ENCODE data around the gene QSOX1.
"Not testable (repeated sequence)": the region's sequence is repeated elsewhere in the genome, so short reads cannot be mapped to it uniquely, and the experiment has no call there.

Gene QSOX1

DNA sequence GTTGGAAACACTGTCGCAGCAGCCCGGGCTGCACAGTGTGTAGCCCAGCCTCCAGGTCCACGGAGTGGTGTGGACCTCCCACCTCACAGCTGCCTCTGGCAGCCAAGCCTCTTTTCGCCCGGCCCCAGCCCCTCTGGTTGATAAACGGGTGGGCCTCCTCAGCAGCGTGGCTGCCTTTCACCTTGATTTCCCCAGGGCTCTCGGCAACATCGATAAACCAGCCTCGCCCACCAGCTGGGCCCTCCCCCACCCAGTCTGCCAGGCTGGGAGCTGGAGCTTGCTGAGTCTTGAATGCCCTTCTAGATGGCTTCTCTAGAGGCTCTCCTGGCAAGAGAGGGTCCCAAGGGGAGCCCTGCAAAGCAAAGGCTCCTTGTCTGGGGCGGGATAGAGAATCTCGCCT is 44.3 kb downstream of the QSOX1 start:
- no peak overlapping the region for H3K4me3 ChIP-seq (ENCODE audit: low read length)
- H3K4me2 ChIP-seq (ENCODE audit: low read length), result no peak overlapping the region
- H4K20me1 ChIP-seq (ENCODE audit: control insufficient read depth, insufficient read depth, low read depth, low read length), result no peaks in the 10 kb centered on the region
- no peaks in the 10 kb centered on the region for H3F3A ChIP-seq (ENCODE audit: control insufficient read depth, insufficient read depth)
- no peaks in the 10 kb centered on the region for H3K9me2 ChIP-seq (replicated peaks; ENCODE audit: control insufficient read depth, low read length)
- no peaks in the 10 kb centered on the region for H3K27me3 ChIP-seq (ENCODE audit: control insufficient read depth, low read length)
- H3K4me1 ChIP-seq (ENCODE audit: control insufficient read depth, low read length), result no peaks in the 10 kb centered on the region
- H3K79me2 ChIP-seq (ENCODE audit: control insufficient read depth, low read length), result no peaks in the 10 kb centered on the region
- no peak overlapping the region for H3K27ac ChIP-seq (ENCODE audit: low read depth, low read length)
- TF ChIP-seq, protein P1, sequence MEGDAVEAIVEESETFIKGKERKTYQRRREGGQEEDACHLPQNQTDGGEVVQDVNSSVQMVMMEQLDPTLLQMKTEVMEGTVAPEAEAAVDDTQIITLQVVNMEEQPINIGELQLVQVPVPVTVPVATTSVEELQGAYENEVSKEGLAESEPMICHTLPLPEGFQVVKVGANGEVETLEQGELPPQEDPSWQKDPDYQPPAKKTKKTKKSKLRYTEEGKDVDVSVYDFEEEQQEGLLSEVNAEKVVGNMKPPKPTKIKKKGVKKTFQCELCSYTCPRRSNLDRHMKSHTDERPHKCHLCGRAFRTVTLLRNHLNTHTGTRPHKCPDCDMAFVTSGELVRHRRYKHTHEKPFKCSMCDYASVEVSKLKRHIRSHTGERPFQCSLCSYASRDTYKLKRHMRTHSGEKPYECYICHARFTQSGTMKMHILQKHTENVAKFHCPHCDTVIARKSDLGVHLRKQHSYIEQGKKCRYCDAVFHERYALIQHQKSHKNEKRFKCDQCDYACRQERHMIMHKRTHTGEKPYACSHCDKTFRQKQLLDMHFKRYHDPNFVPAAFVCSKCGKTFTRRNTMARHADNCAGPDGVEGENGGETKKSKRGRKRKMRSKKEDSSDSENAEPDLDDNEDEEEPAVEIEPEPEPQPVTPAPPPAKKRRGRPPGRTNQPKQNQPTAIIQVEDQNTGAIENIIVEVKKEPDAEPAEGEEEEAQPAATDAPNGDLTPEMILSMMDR (IDR thresholded peaks at IDR 0.05; ENCODE audit: low read depth, low read length, poor library complexity, severe bottlenecking), result no peak
- TF ChIP-seq EZH2phosphoT487 (IDR thresholded peaks at IDR 0.05; ENCODE audit: borderline replicate concordance, low read length), result no peak
- no peaks in the 10 kb centered on the region for H3K36me3 ChIP-seq (ENCODE audit: control insufficient read depth, low read length)
- H3K9me3 ChIP-seq (ENCODE audit: control insufficient read depth, insufficient read depth, low read length), result no peaks in the 10 kb centered on the region

DNA sequence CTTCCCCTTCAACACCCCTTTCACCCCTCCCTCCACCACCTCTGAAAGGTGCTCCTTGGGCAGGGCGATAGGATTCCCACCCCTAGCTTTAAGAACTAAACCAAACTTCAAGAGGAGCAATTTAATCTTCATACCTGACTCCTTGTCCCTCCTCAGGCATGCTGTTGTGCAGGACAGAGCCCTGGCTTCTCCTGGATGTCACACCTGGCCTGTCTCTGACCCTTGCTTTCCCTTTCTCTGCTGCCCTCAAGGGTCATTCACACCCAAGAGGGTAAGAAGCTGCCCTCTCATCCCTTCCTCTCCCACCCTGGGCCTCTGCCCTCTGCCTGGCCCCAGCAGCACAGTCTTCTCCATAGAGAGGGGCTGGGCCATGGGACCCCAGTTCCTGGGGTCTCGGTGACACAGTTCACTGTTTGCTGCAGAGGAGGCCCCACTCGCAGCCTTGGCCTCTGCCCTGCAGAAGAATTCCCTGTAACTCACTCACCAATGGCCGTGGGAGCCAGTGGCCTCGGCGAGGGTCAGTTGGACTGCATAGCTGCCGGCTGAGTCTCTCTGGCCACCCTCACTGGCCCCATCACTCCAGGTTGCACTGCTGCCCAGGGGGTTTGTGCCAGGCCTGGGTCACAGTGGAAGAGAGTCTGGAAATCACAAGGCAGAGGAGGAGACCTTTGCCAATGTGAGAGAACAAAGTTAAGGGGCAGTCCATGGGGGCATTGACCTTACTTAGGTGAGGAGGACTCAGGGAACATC is 47.0 kb downstream of the QSOX1 start:
- H3K36me3 ChIP-seq (ENCODE audit: control insufficient read depth, low read length), result no peaks in the 10 kb centered on the region
- no peaks in the 10 kb centered on the region for H3K27me3 ChIP-seq (ENCODE audit: control insufficient read depth, low read length)
- no peak for TF ChIP-seq EZH2phosphoT487 (IDR thresholded peaks at IDR 0.05; ENCODE audit: borderline replicate concordance, low read length)
- TF ChIP-seq, protein P1 (IDR thresholded peaks at IDR 0.05; ENCODE audit: low read depth, low read length, poor library complexity, severe bottlenecking), result no peak
- H3K9me3 ChIP-seq (ENCODE audit: control insufficient read depth, insufficient read depth, low read length), result no peaks in the 10 kb centered on the region
- no peaks in the 10 kb centered on the region for H3F3A ChIP-seq (ENCODE audit: control insufficient read depth, insufficient read depth)
- no peaks in the 10 kb centered on the region for H3K79me2 ChIP-seq (ENCODE audit: control insufficient read depth, low read length)
- H3K4me2 ChIP-seq (ENCODE audit: low read length), result no peak overlapping the region
- no peak overlapping the region for H3K4me3 ChIP-seq (ENCODE audit: low read length)
- H4K20me1 ChIP-seq (ENCODE audit: control insufficient read depth, insufficient read depth, low read depth, low read length), result no peaks in the 10 kb centered on the region
- H3K27ac ChIP-seq (ENCODE audit: low read depth, low read length), result no peak overlapping the region
- H3K4me1 ChIP-seq (ENCODE audit: control insufficient read depth, low read length), result no peaks in the 10 kb centered on the region
- H3K9me2 ChIP-seq (replicated peaks; ENCODE audit: control insufficient read depth, low read length), result no peaks in the 10 kb centered on the region

DNA sequence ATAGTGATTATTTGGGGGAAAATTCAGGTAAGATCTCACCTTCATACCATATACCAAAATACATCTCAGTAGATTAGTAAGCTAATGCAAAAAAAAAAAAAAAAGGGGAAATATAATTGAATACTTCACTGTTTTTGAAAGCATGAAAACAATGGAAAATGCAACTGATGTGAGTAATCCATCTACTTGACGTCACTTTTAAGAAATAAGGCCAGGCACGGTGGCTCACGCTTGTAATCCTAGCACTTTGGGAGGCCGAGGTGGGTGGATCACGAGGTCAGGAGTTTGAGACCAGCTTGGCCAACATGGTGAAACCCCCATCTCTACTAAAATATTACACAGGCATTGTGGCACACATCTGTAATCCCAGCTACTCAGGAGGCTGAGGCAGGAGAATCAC is 47.9 kb downstream of the QSOX1 start:
- not testable (repeated sequence) for H4K20me1 ChIP-seq (ENCODE audit: control insufficient read depth, insufficient read depth, low read depth, low read length); H3F3A ChIP-seq (ENCODE audit: control insufficient read depth, insufficient read depth); H3K36me3 ChIP-seq (ENCODE audit: control insufficient read depth, low read length); H3K4me1 ChIP-seq (ENCODE audit: control insufficient read depth, low read length); H3K79me2 ChIP-seq (ENCODE audit: control insufficient read depth, low read length); H3K9me2 ChIP-seq (replicated peaks; ENCODE audit: control insufficient read depth, low read length); H3K27me3 ChIP-seq (ENCODE audit: control insufficient read depth, low read length); H3K4me2 ChIP-seq (ENCODE audit: low read length); H3K27ac ChIP-seq (ENCODE audit: low read depth, low read length); H3K4me3 ChIP-seq (ENCODE audit: low read length); H3K9me3 ChIP-seq (ENCODE audit: control insufficient read depth, insufficient read depth, low read length)

DNA sequence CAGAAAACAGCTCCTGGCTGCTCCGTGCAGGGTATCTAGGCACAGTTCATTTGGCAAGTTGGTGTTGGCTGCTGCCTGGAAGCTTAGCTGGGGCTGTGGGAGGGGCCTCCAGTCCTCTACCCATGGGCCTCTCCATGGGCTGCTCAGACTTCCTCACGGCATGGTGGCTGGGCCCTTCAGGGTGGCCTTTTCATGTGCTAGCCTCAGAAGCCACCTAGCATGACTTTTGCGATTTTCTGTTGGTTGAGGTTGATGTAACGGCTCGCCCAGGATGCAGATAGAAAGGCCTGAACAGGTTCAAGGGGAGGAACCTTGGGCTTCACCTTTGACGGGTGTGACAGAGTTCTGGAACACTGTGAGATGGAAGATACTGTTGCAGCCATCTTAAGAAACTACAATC is 49.6 kb downstream of the QSOX1 start:
- TF ChIP-seq EZH2phosphoT487 (IDR thresholded peaks at IDR 0.05; ENCODE audit: borderline replicate concordance, low read length), result no peak
- TF ChIP-seq, protein P1 (IDR thresholded peaks at IDR 0.05; ENCODE audit: low read depth, low read length, poor library complexity, severe bottlenecking), result no peak
- Histone ChIP-seq H3K4me3 (ENCODE audit: low read length) (no peak overlapping the region), H3K79me2 (ENCODE audit: control insufficient read depth, low read length) (no peaks in the 10 kb centered on the region)

More for the DNA sequence above, 49.6 kb downstream of the QSOX1 start:
- Histone ChIP-seq H3K9me2 (replicated peaks; ENCODE audit: control insufficient read depth, low read length) (no peaks in the 10 kb centered on the region), H3F3A (ENCODE audit: control insufficient read depth, insufficient read depth) (no peaks in the 10 kb centered on the region), H3K9me3 (ENCODE audit: control insufficient read depth, insufficient read depth, low read length) (no peaks in the 10 kb centered on the region), H3K27me3 (ENCODE audit: control insufficient read depth, low read length) (no peaks in the 10 kb centered on the region), H3K36me3 (ENCODE audit: control insufficient read depth, low read length) (no peaks in the 10 kb centered on the region), H4K20me1 (ENCODE audit: control insufficient read depth, insufficient read depth, low read depth, low read length) (no peaks in the 10 kb centered on the region), H3K4me1 (ENCODE audit: control insufficient read depth, low read length) (peaks cover 8% of the 10 kb centered on the region), H3K27ac (ENCODE audit: low read depth, low read length) (no peak overlapping the region), H3K4me2 (ENCODE audit: low read length) (no peak overlapping the region)
